Muscle layer of duodenum (tissue), 2 donors: ENCODE data around the gene COPS2.

ENCODE experiments used
- H3K27ac ChIP-seq: one replicate; pipeline ENCODE4 v1.7.0; 2013; ENCODE audit warnings: mild to moderate bottlenecking, low read length
- H3K27me3 ChIP-seq: one replicate; pipeline ENCODE4 v1.7.0; 2013; ENCODE audit warnings: low read depth, mild to moderate bottlenecking, control low read depth, low read length
- H3K36me3 ChIP-seq, 2 donors: one replicate each; pipeline ENCODE4 v1.7.0; 2013; ENCODE audit warnings: low read length in 2 of 2, control low read depth in 1 of 2, mild to moderate bottlenecking in 1 of 2; ENCODE audit not compliant: insufficient read depth in 2 of 2, control insufficient read depth in 1 of 2
- H3K4me1 ChIP-seq, 2 donors: one replicate each; pipeline ENCODE4 v1.7.0; 2013; ENCODE audit warnings: low read length in 2 of 2, mild to moderate bottlenecking in 2 of 2, control low read depth in 1 of 2, moderate library complexity in 1 of 2; ENCODE audit not compliant: insufficient read depth in 2 of 2, control insufficient read depth in 1 of 2
- H3K4me3 ChIP-seq, 2 donors: one replicate each; pipeline ENCODE4 v1.7.0; 2013; ENCODE audit warnings: low read length in 2 of 2, low read depth in 1 of 2, mild to moderate bottlenecking in 1 of 2
- H3K9me3 ChIP-seq, 2 donors: one replicate each; pipeline ENCODE4 v1.7.0; 2013; ENCODE audit warnings: low read length in 2 of 2, control low read depth in 1 of 2, mild to moderate bottlenecking in 1 of 2; ENCODE audit not compliant: control insufficient read depth in 1 of 2
- donor health status: healthy.

Gene COPS2

GRCh38 chr15:49101536-49101935 lies 53.9 kb downstream of the COPS2 start:
- no peaks in the 10 kb centered on the region for H3K9me3 ChIP-seq
- H3K4me1 ChIP-seq, result no peaks in the 10 kb centered on the region
- H3K27me3 ChIP-seq, result no peaks in the 10 kb centered on the region
- no peak overlapping the region for H3K27ac ChIP-seq
- no peak overlapping the region for H3K4me3 ChIP-seq
- peaks cover 3 to 16% of the 10 kb centered on the region in 2 donors for H3K36me3 ChIP-seq

DNA sequence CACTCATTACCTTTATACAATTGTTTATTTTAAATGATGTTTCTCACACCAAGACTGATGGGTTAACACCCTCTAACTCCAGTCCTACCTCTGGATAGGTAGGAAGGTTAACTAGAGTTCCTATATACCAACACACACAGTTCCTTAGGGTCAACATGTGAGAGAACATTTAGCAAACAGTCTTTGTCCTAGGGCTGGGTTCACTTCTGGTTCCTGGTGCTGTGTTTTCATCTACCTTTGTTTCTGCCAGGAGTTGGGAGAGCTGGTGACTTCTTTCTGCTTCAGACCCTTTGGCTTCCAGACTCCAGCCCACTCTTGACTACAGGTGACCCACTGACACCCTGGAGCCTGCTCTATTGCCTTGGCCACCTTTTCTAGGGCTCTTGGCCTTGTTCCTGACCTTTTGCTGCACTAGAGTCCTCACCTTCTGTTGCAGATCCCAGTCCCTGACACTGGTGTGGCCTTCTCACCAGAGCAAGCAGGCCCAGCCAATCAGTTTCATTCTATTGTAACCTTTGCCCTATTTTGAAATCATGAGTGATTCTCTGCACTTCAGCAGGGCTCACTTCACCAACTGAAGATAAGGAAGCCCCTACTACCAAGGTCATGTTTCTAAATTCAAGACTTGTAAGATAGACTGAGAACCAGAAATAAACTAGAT lies 59.2 kb downstream of the COPS2 start:
- Histone ChIP-seq H3K4me1 (no peaks in the 10 kb centered on the region), H3K27ac (no peak overlapping the region), H3K9me3 (no peaks in the 10 kb centered on the region), H3K27me3 (no peaks in the 10 kb centered on the region), H3K4me3 (no peak overlapping the region), H3K36me3 (peaks cover 0 to 4% of the 10 kb centered on the region in 2 donors)

DNA sequence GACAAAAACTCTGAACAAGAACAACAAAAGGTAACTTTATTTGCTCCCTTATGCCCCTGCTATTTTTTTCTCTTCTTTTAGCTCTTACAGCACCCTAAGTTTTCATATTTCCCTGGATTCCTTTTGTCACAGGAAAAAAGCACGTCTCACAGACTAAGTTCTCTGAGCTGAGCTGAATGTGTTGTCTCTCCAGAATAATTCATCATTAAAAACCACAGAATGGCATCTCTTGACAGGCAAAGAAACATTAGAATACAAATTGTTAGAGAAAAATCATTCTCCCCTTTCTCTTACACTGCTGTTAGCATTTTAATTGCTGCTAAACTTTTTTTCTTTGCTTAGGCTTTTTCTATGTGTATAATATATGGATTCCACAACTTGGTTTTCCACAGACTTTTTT lies 60.5 kb downstream of the COPS2 start:
- no peaks in the 10 kb centered on the region for H3K9me3 ChIP-seq
- H3K36me3 ChIP-seq, result no peaks in the 10 kb centered on the region
- no peaks in the 10 kb centered on the region for H3K4me1 ChIP-seq
- H3K27ac ChIP-seq, result no peak overlapping the region
- no peak overlapping the region for H3K4me3 ChIP-seq
- no peaks in the 10 kb centered on the region for H3K27me3 ChIP-seq

DNA sequence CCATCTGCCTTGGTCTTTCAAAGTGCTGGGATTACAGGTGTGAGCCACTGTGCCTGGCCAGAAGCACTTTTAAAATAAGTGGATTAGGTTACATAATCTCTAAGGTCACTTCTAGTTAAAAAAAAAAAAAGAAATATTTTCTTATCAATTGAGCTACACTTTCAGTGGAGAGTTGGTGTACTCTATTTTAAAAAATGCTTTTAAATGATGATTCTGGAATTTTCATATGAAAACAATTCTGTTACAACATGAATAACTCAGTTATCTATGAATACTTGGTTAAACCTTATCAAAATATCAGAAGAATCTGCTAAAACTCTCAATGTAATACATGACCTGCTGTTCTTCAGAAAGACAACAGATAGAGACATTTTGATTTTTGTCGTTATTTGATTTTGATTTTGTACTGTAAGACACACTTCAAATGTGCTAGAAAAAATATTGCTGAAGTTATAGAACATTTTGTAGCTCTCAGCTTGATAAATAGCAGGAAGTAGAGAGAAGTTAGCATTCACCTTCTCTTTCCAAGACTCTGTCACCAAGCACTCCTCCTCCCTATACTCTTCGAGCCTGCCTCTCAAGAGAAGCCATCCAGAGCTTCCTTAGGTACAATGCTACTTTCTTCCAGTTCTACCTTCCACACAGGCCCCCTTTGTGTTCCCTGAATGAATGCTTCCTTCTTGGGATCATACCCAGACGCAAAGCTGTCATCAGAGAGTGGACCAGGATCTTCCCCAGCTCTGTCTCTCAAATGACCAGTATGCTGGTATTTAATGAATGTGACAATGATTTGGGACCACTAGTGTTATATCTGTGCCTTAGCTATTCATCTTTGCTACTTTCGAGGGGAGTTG lies 61.9 kb downstream of the COPS2 start:
- Histone ChIP-seq H3K9me3 (no peaks in the 10 kb centered on the region), H3K4me3 (no peak overlapping the region), H3K27ac (no peak overlapping the region), H3K36me3 (no peaks in the 10 kb centered on the region), H3K4me1 (no peaks in the 10 kb centered on the region), H3K27me3 (no peaks in the 10 kb centered on the region)

DNA sequence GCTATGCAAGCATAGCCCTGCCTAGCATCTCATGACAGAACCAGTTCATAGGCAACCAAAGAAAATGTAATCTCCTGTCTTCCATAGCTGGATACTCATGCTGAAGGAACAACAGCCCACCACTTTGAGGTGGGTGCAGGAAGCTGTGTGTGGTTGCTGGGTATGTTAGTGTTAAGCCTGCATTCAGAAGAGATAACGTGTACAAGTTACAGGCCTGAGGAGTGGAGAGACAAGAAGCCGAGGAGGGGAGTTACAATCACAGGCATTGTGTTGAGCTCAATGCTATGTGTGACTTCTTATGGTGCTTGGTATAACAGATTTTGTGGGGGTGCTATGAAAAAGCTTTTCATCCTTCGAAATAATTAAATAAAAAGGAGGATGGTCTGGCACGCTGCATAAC lies 66.4 kb downstream of the COPS2 start:
- Histone ChIP-seq H3K27ac (no peak overlapping the region), H3K4me1 (no peaks in the 10 kb centered on the region), H3K36me3 (no peaks in the 10 kb centered on the region), H3K9me3 (no peaks in the 10 kb centered on the region), H3K27me3 (no peaks in the 10 kb centered on the region), H3K4me3 (no peak overlapping the region)

DNA sequence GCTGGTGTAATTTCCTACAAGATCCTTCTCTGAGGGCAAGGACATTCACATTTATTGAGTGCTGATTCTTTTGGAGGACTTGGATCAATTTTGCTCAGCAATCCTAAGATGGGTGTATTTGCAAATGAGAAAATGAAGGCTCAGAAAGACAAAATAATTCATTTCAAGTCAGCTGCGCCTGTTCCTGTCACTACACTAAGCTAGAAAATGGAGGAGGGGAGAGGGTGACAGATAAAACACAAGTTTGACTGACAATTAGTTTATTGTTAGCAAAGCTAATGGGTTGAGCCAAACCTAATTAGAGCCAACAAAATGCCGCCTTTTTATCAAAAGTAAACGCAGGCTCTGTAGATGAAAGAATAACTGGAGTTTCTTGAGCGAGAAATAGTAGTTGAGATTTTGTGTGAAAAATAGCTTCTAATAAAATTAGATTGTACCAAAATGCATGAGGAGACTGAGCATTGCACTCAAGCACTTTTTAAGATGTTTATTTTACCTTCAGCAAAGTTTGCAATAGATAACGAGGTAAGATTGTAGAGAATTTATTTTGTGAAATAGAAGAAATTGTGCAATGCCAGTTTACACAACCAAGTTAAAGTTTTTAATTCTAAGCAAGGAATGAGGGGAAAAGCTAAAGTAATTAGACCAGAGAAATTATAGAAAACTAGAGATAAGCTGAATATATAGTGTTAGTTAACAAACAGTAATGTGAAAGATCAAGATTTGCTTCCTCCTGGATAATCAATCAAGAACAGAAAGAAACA lies 69.5 kb downstream of the COPS2 start:
- no peak overlapping the region for H3K27ac ChIP-seq
- H3K27me3 ChIP-seq, result no peaks in the 10 kb centered on the region
- no peaks in the 10 kb centered on the region for H3K9me3 ChIP-seq

DNA sequence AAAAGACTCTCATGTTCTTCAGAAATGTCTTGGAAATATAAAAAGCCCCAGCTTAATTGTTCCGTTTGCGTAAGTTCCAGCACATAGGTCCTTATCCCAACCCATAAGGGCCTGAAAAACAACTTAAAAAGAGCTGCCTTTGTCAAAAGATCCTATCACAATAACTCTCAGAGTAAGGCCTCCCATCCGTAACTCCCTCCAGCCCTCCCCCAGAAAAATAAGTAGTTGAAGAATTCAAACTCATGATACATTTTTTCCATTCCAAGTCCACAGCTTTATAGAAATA lies 71.2 kb downstream of the COPS2 start:
- H3K27ac ChIP-seq, result no peak overlapping the region

More for the DNA sequence above, 69.5 kb downstream of the COPS2 start:
- no peak overlapping the region for H3K4me3 ChIP-seq
- no peaks in the 10 kb centered on the region for H3K36me3 ChIP-seq
- H3K4me1 ChIP-seq, result no peaks in the 10 kb centered on the region

DNA sequence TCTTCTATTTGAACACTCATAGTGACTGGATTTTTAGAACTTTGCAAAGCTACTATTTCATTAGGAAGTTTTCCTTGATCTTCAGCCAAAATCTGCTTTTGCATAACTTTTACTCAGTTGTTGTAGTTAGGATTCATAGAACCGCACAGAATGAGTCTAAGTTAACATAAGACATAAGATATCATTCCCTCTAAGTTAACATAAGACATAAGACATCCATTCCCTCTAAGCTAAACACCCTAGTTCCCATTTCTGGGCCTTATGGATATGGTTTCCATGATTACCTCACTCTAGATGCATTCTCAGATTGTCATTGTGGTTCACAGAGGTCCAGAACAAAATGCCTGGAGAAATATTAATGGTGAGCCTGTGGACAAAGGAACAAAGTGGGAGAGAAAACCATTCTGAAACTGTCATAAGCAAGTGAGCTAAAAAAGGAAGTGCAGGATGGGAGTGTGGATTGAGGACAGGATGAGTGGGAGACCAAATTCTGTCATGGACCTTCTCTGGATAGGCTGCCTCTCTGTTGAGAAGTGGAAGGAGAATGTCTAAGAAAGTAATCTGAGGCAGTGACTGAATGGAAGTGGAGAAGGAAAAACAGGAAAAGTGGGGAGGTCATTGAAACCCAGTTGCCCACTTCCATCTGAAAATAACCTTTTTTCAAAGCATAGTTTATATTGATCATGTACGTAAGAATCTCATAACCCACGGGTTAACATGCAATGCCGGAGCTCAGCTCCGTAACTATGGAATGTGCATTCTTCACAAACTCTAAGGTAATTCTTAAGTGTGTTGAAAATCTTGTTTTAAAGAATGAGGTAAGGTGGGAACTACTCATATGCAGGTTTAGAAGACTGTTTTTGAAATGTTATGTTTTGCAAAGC lies 71.8 kb downstream of the COPS2 start:
- no peak overlapping the region for H3K4me3 ChIP-seq
- no peak overlapping the region for H3K27ac ChIP-seq
- H3K4me1 ChIP-seq, result no peaks in the 10 kb centered on the region
- no peaks in the 10 kb centered on the region for H3K36me3 ChIP-seq
- no peaks in the 10 kb centered on the region for H3K9me3 ChIP-seq
- no peaks in the 10 kb centered on the region for H3K27me3 ChIP-seq

More for the DNA sequence above, 71.2 kb downstream of the COPS2 start:
- Histone ChIP-seq H3K4me1 (no peaks in the 10 kb centered on the region), H3K36me3 (no peaks in the 10 kb centered on the region), H3K9me3 (no peaks in the 10 kb centered on the region), H3K4me3 (no peak overlapping the region), H3K27me3 (no peaks in the 10 kb centered on the region)

- H3K4me1 ChIP-seq, result no peaks in the 10 kb centered on the region
- no peak overlapping the region for H3K27ac ChIP-seq
- H3K4me3 ChIP-seq, result no peak overlapping the region
These were observed 72.4 kb downstream of the COPS2 start for GRCh38 chr15:49082960-49083359.

DNA sequence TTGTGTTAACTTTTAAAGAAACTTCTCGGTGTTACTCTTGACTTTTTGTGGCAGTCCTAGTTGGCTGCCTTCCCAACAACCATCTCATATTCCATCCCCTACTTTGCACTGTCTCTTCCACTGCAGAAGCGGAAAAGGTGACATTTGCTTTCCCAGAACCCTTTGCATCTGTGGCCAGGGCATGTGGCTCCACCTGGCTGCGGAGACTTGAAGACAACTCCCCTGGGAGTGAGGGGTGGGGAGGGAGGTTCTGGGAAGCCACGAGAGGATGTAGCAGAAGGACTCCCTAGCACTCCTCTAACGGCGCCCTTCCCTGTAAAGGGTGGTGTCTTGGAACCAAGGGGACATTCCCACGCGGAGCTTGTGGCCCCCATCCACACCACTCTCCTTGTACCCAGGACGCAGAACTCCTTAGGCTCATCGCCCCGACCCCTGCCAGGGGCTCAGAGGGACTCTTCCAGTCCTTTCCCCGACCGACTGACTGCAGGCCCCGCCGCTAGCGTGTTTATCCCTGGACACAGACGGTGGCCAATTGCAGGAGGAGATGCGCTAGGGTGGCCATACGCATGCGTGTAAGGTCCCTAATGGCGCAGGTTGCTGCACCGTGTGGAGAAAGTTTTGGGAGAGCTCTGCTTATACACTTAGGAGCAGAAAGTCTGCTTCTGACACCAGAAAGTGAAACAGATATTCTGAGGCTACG lies 75.9 kb downstream of the COPS2 start:
- no peak overlapping the region for H3K4me3 ChIP-seq
- H3K27ac ChIP-seq, result no peak overlapping the region
- H3K4me1 ChIP-seq, result no peaks in the 10 kb centered on the region
- H3K27me3 ChIP-seq, result no peaks in the 10 kb centered on the region
- no peaks in the 10 kb centered on the region for H3K36me3 ChIP-seq
- no peaks in the 10 kb centered on the region for H3K9me3 ChIP-seq

More at GRCh38 chr15:49082960-49083359, 72.4 kb downstream of the COPS2 start:
- Histone ChIP-seq H3K9me3 (no peaks in the 10 kb centered on the region), H3K27me3 (no peaks in the 10 kb centered on the region), H3K36me3 (no peaks in the 10 kb centered on the region)
